HG02588 (cell line): ENCODE data around the gene ARPP19.
"Not testable (repeated sequence)": the region's sequence is repeated elsewhere in the genome, so short reads cannot be mapped to it uniquely, and the experiment has no call there.

ENCODE experiments used
- ATAC-seq: cut with Tn5 transposase; IDR thresholded peaks from one replicate; pipeline ENCODE4 v1.9.1; 2021; ENCODE audit warnings: mild to moderate bottlenecking, moderate library complexity; ENCODE audit not compliant: unreplicated experiment

The ARPP19 gene, protein sequence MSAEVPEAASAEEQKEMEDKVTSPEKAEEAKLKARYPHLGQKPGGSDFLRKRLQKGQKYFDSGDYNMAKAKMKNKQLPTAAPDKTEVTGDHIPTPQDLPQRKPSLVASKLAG

DNA sequence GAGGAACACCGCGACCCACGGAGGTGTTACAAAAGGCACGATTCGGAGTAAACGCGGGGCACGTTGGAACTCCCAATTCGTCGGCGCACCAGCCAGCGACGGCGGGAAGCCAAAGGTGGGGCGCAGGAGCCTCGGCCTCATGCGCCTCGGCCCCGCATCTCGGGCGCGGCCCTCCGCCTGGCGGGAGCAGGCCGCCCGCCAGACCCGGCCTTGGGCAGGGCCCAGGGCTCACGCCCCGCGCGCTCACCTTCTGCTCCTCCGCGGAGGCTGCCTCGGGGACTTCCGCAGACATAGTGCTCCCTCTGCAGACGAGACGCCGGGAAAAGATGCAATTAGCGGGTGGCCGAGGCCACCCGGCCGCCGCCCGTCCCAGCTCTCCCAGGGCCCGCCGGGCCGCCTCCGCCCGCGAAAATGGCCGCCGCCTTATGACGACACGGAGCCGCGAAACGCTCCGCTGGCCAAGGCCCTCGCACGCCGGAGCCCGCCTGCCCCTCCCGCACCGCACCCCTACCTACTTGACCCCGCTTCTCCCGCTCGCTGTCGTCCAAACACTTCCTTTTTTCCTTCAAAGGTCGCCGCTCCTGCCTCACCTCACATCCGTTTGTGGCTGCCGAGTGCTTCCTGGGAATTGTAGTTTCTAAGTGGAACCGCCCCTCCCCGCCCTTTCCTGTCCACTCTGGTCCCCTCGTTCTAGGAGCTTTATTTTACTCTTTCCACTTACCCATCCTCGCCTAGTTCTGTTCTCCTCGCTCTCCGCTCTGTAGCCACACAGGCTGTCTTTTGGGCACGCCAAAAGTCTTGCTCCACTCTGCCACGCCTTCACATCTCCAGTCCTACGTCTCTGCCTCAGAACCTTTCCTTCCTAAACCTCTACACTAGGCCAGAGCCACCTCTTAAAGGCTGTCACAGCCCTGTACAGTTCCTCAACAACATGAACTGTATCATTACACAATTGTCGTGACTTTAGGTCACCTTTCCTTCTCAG lies at the start of gene ARPP19:
TSS of gene ARPP19 (minus strand) at position 430 of the 985 bp plus-strand sequence. CDS start at position 292, 138 bp downstream.
- ATAC-seq = peak; percentile 63

DNA sequence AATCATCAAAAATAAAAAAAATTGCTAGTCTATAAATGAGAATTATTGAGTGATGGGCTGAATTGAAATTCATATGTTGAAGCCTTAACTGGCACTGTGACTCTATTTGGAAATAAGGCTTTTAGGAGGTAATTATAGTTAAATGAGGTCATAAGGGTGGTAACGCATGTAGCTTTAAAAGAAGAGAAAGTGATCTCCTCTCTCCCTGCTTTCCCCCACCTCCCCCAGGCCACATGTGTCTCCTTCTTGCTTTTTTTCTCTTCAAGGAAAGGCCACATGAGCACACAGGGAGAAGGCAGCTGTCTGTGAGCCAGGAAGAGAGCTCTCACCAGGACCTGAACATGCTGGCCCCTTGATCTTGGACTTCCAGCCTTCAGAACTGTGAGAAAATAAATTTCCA lies 48.2 kb upstream of the ARPP19 start:
- no peak for ATAC-seq

DNA sequence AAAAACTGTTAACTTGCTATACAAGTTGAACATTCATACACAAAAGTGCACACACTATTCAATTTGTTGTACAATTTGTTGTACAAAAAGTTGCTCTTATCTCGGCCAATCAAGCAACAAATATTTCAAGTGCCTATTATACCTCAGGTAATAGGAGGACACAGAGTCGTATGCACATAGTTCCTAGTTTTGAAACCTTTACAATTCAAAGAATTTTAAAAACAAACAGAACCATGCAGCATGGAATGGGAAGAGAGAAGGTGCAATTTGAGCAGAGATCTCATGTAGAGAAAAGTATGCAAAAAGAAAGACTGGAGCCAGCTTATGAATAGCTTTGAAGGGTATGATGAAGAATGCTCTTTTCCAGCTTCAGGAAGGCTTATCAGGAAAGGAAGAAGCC lies 46.5 kb upstream of the ARPP19 start:
- no peak for ATAC-seq

DNA sequence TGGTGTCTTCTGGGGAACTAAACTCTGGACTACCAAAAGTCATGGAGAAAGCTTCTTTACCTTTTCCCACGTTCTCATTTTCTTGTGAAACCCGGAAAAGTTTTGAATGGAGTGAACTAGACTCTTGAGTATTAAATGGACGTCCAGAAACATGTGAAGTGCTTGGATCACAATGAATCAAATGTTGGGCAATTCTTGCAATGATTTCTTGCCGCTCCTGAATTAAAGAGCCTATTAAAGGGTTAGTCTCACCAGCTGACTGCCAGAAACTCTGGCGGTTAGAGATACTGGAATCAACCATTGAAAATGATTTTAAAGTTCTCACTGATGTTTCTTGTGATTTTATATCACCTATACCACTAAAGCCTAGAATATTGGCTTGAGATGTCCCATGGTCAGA lies 40.8 kb upstream of the ARPP19 start:
- ATAC-seq = no peak

DNA sequence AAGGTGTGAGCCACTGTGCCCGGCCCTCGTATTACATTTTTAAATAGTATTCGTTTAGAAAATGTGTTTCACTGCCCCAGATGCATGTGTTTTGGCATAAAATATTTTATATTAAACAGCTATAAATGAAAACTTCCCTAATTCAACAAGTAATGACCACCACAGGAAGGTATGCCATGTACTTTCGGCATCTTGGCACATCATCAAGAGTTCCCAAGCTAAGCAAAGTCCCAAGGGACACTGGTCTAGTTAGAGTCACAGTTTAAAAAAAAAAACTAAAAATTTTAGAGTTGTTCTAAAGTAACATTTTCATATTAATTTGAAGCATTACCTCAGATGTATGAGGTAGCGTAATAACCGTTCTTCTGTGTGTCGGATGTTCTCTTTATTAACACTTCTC lies 15.6 kb upstream of the ARPP19 start:
- ATAC-seq = no peak

DNA sequence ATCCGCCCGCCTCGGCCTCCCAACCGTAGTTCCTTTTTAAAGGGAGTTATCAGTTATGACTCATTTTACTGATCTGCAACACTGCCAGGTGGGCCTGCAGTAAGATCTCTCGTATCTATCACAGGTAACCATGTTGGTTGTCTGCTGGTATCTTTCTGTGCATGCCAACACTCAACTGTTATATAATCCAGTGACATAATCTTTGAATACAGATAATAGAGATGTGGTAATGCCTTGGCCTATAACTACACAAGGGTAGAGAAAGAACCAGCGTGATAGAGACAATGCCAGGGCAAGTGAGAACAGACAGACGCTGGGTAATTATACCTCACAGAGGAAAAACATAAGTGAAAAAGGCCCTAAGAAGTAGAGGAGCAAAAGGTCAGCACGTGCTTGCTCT lies 11.0 kb upstream of the ARPP19 start:
- no peak for ATAC-seq

DNA sequence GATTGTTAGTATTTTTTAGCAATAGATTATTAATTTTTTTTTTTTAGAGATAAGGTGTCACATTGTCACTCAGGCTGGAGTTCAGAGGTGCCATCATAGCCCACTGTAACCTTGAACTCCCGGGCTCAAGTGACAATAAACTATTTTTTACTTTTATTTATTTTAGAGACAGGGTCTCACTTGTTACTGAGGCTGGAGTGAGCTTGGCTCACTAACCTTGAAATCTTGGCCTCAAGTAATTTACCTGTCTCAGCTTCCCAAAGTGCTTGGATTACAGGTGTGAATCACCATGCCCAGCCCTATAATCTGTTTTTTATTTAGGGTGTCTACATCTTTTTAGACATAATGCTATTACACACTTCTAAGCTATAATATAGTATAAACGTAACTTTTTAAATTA lies 7.9 kb upstream of the ARPP19 start:
- no peak for ATAC-seq

DNA sequence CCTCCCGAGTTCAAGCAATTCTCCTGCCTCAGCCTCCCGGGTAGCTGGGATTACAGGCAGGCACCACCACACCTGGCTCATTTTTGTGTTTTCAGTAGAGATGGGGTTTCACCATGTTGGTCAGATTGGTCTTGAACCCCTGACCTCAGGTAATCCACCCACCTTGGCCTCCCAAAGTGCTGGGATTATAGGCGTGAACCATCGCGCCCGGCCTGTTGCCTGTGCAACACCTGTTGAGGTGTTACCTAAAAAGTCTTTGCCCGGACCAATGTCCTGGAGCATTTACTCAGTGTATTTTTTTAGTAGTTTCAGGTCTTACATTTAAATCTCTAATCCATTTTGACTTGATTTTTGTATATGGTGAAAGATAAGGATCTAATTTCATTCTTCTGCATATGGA lies 6.7 kb upstream of the ARPP19 start:
- ATAC-seq = not testable (repeated sequence)

DNA sequence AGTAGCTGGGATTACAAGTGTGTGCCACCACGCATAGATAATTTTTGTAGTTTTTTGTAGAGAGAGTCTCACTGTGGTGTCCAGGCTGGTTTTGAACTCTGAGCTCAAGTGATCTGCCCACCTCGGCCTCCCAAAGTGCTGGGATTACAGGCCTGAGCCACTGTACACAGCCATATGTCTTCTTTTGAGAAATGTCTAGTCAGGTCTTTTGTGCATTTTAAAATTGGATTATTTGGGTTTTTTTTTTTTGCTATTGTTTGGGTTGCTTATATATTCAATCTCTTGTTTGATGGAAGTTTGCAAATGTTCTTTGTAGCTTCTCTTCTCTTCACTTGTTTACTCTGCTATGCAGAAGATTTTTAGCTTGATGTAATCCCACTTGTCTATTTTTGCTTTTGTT lies 6.2 kb upstream of the ARPP19 start:
- ATAC-seq = no peak

DNA sequence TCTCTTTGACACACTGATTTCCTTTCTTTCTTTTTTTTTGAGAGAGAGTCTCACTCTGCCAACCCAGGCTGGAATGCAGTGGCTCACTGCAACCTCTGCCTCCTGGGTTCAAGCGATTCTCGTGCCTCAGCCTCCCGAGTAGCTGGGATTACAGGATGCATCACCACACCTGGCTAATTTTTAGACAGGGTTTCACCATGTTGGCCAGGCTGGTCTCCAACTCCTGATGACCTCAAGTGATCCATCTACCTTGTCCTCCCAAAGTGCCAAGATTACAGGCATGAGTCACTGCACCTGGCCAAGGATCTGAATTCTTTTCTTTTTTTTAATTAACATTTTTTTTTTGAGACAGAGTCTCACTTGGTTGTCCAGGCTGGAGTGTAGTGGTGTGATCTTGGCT lies 5.8 kb upstream of the ARPP19 start:
- ATAC-seq = not testable (repeated sequence)

DNA sequence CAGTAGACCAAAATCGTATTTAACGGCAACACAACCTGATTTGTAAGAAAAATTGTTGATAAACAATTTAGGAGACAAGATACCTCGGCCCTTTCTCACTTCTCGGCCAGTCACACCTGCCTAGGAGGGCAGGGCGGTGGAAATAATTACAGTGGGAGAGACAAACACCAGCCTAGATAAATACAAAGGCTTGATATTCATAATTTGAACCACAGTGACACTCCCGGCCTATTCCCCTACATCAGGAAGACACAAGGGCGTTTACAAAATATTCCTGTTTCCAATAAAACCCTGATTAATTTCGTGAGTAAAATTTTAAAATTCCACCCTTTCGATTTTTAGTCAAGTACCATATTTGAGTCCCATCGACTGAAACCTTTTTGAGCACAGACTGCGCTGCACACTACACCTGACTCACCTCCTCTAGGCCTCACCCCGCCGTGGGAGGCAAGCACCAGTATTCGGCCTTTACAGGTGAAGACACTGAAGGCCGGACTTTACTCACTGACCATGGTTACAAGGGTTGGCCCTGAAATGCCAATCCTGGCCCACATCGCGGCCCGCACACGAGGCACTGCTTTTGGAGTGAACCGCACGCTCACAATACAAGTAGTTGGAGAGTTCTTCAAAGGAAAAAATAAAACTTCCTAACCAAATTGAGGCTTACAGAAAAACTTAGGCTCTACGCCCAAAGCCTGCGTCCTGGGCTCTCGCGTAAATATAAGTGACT lies 794 bp downstream of the ARPP19 start:
- ATAC-seq = no peak

DNA sequence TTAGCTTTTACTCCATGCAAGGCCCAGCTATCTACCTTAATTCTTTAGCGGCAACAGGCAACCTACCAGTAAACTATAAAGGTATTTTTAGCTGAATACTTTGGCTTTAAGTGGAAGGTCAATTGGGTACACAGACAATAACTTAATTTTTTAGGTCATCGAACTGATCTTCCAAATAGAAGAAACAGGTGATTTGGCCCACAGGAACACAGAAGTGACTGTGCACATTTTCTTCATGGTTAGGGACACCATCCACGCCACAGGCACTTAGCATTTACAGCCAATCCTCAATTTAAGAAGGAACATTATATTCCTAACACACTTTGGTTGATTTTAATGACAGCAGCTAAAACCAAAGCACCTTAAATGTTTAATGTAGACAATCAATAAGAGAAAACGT lies 1.9 kb downstream of the ARPP19 start:
- ATAC-seq = no peak

DNA sequence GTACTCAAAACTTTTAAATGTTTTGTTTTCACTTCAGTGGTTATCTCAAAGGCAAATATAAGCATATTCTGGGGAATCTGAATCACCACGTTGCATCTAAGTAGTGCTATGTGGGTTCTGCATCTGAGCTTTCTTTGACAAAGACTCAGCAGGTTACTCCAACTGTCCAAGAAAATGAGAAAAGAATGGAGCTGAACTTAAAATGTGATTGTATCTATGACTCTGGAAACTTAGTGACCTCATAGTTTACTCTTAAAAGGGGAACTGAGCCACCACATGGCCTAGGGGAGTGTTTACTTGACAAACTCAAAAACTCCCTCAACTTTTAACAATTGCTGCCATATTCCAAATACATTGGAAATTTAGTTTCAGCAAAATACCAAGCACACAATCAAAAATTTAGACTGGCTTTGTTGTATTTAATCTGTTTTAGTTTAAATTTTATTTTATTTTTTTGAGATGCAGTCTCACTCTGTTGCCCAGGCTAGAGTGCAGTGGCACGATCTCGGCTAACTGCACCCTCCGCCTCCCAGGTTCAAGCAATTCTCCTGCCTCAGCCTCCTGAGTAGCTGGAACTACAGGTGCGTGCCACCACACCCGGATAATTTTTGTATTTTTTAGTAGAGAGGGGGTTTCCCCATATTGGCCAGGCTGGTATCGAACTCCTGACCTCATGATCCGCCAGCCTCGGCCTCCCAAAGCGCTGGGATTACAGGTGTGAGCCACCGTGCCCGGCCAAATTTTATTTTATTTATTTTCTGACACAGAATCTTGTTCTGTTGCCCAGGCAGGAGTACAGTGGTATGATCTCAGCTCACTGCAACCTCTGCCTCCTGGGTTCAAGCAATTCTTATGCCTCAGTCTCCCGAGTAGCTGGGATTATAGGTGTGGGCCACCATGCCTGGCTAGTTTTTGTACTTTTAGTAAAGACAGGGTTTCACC lies 3.1 kb downstream of the ARPP19 start:
- ATAC-seq = peak; percentile 41

DNA sequence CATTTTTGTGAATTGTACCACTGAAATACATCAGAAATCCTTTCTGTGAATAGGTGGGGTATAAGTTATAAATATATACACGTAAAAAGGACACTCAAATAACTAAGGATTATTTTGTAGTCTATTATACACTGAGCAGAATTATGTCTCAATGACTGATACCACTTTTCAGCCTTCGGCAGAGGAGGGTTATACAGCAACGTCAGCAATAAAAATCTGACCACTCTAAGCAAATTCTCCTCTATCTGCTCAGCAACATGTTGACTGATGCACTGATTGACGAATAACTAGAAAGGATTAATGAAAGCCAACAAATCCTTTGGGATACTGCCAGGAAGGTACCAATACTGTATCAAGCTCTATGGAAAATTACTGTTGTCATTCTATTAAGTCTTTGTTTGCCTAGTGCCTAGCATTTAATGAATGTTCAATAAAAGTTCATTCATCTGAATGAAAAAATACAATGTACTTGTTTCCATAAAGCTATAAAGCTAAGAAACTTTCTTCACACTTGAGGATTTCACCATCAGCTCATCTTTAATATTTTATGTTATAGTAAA lies 5.2 kb downstream of the ARPP19 start:
- ATAC-seq = no peak

DNA sequence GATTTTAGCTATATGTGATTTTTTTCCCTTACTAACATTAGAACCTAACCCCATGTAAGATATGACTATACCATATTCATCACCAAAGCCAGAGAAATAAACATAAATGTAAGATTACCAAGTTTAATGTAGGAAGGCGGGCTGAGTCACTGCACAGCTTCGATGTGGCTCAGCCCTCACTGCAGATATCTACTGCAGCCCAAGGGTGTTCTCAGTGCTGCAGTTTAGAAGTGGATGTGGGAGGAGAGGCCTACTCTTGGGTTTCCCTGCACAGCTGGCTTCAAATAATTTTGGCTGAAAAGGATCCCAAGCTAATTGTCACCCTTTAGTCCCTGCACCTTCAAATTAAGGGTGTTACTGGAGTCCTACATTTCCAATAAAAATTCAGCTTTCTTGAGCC lies 9.3 kb downstream of the ARPP19 start:
- peak; percentile 26 for ATAC-seq

DNA sequence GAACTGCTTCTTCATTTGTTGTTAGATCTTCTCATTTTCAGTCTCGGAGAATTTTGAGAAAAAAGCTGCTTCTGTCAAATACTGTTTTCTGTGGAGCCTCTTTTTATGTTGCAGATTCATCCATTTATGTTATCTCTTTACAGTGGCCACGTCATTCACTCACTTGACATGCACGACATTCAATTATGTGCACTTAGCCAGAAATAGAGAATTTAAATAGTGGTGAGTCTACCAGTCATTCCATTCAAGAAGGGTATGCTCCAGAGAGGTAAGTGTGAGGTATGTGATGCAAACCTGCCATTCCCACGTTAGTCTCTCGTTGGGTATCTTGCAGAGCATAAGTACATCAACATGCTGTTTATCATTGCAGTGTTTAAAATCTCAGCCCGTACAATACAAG lies 9.8 kb downstream of the ARPP19 start:
- ATAC-seq = peak; percentile 29

DNA sequence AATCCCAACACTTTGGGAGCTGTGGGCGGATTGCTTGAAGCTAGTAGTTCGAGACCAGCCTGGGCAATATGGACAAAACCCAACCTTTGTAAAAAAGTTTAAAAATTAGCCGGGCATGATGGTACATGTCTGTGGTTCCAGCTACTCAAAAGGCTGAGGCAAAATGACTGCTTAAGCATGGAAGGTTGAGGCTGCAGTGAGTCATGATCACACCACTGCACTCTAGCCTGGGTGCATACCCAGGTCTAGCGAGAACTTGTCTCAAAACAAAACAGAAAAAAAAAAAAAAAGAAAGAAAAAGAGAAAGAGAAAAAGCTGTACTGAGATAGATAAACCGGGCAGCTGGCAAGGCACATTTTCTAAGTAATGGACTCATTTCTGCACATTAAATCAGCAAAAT lies 10.6 kb downstream of the ARPP19 start:
- ATAC-seq = peak; percentile 82

DNA sequence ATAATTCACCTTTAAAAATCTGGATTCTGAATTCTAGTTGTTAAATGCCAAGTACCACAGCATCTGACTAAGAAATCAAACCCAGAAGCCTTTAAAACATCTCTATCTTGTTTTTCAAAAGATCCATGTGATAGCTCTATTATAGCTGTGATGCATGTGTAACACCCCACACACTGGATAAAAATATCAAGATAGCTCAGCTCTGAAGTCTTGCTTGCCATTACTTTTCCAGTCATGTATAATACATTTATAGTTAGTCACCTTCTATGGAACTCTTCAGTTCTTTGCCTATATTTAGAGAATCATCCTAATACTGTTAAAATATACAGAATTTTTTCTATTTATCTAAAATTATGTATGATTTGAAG lies 11.6 kb downstream of the ARPP19 start:
- ATAC-seq = no peak

DNA sequence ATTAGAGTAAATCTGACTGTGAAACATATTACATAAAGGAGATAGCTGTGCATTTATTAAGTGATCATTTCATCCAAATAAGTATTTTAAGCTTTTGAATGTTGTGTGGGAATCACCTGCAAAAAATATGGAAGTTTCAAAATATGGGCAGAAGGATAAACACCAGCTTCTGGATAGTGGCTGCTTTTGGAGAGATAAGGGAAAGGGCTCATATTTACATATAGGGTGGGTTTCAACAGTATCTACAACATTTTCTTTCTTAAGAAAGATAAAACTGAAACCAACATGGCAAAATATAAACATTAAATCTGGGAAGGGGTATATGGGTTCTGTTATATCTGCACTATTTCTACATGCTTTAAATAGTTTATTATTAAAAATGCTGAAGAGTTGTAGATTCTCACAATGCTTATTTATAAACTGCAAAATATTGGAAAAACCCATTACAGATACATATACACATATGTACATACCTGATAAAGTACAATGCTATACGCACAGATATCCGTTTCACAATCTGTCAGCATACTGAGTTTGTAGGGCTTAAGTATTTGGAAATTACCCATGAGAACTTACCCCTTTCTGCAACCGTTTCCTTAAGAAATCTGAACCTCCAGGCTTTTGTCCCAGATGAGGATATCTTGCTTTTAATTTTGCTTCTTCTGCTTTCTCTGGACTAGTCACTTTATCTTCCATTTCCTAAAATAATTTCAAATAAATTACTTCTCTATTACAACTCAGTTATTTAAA lies 12.1 kb downstream of the ARPP19 start:
- no peak for ATAC-seq

DNA sequence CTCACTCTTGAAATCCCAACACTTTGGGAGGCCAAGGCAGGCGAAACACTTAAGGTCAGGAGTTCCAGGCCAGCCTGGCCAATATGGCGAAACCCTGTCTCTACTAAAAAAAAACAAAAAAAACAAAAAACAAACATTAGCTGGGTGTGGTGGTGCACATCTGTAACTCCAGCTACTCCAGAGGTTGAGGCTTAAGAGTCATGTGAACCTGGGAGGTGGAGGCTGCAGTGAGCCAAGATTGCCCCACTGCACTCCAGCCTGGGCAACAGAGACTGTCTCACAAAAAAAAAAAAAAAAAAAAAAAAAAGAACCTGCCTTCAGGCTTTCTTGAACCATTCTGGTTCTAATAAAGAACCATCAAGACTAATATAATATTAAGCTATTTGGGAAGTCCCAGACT lies 16.5 kb downstream of the ARPP19 start:
- ATAC-seq = no peak
